NCI-H2081 (cell line): ENCODE results near the gene CACNA2D3.

Source experiments
- DNase-seq, 2 experiments: peaks; one replicate each; lab custom pipeline; 2025; lab: John Stamatoyannopoulos, UW

The CACNA2D3 gene

DNA sequence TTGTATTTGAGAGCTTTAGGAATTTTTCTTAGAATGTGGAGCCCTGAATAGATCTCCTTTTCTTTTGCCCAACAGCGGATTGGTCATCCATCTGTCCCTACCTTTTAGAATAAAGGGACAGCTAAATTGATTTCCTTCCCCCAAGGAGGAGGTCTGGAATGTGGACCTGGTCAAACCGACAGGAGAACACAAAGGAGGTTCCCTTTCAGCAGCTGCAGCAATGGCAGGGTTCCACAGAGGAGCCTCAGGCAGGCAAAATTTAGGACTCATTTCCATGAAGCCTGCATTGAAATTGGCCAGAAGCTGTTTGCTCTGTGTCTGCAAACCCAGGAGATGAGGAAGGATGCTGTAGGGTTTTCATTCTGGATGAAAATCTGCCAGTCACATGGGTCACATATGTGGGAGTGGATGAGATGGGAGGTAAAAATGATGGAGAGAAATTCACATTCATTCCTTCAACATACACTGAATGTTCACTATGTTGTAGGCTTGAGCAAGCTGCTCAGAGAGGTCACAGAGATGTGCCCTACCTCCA, 728.2 kb downstream of the CACNA2D3 start:
- DNase-seq: no peak

- DNase-seq: peak; percentile 52 to 54
Observed at GRCh38 chr3:54853573-54854404, 731.4 kb downstream of the CACNA2D3 start.

DNA sequence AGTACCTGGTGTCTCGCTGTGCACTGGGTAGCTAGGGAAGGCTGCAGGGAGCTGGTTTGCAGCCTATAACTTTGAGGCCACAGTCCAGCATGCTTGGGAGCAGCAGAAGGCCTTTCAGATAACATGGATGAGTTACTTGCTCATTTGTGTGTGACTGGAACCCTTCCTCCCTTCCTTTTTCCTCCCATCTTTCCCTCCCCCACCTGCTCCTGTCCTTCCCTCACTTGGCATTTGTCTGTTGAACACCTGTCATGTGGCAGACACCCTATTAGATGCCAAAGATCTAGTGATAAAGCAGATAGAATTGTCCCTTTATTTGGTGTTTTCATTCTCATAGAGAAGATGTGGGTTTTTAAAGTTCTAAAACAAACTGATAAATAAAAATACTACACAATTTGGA, 733.9 kb downstream of the CACNA2D3 start:
- DNase-seq: no peak

- no peak for DNase-seq
Observed at GRCh38 chr3:54857343-54857742, 735.0 kb downstream of the CACNA2D3 start.

DNA sequence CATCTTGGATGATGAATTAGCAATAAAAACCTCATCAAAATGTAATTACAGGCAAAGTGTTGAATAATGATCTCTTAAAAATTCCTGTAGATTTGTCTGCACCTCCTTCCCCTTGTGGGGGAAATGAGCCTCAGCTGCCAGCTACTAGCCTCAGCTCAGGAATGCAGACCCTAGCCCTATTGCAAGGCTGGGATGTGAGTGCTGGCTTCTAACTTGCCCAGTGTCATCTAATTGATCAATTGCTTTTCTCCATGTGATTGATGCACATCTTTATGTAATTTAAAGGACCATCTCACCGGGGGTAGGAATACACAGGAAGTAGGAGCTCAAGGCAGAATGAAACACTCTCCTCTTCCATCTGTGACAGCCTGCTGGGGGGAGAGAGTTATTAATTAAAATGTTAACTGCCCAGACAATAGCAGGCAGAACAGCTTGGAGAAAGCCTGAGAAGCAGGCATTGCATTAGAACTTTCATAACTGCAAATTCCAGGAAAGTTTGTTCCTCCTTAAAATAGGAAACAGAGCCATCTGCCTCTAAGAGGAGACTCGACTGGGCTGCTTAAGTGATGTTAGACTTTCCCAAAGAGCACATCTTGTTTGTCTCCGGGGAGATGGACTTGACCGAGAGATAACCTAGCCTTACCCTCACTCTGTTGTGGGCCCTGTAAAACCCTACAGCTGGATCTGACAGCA, 735.9 kb downstream of the CACNA2D3 start:
- DNase-seq: no peak

DNA sequence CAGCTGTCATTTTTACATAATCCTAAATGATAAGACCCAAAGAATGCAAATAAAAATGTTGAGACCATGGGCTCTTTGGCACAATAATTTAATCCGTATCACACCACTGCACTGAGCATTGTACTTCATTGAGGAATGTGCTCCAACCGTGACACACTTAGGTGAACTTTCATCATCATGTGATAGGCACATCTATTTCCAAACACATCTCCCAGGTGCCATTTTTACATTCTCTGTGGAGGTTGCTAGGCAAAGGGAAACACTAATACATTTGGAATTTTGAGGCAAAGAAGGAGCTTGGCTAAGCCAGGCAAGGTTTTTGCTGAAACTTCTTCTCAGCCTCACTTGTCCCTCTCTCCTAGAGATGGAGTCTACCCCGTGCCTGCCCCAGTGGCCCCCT, 736.8 kb downstream of the CACNA2D3 start:
- no peak for DNase-seq

DNA sequence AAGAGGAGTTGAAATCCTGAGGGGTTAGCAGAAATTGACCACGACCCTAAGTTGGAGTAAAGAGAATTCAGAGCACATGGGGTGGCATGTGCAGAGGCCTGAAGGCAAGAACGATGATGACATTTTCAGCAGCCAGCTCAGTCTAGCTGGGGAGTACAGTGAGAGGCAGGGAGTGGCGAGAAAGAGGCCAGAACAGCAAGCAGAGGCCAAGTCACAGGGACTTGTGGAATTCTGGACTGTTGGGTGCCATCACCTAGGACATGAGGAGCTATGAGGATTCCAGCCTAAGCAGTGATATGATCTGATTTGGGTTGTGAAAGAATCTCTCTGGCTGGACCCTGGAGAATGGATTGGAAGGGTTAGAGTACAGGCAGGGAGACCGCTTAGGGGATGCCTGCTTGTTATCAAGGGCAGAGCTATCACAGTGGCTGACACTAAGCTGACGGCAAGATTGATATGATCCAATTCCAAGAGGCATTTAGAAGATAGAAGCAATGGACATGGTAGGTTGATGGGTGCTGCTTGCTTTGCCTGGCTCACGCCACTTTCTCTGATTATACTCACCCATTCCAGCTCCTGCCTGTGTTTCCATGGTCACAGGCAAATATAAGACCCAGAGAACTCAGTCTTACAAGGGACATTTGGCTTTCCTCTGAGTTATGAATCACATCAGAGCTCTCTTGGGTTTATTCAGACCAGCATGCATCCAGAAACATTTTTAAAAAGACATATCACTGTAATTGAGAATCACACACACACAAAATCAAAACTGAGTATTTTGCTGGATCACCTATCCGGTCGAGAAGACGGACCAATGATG, 739.1 kb downstream of the CACNA2D3 start:
- DNase-seq: no peak

- DNase-seq: no peak
Observed at GRCh38 chr3:54862526-54862925, 740.2 kb downstream of the CACNA2D3 start.

DNA sequence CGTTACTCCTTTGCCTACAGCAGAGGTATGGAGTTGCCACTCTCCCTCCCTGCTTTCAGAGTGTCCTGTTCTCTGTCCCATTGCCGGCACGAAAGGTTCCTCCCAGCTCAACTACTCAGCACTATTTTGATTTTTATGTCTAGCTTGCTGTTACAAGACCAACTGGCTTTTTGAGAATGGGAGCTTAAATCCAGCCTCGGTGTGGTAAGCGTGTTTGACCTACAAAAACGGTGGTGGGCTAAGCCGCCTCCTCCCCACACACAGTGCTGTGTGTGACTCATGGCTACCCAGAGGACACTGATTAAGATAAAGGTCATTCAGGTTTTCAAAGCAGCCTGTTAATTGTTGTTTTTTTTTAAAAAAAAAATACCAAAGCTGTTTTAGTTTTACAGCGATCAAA, 741.0 kb downstream of the CACNA2D3 start:
- no peak for DNase-seq

- no peak for DNase-seq
Observed at GRCh38 chr3:54863786-54864185, 741.4 kb downstream of the CACNA2D3 start.

DNA sequence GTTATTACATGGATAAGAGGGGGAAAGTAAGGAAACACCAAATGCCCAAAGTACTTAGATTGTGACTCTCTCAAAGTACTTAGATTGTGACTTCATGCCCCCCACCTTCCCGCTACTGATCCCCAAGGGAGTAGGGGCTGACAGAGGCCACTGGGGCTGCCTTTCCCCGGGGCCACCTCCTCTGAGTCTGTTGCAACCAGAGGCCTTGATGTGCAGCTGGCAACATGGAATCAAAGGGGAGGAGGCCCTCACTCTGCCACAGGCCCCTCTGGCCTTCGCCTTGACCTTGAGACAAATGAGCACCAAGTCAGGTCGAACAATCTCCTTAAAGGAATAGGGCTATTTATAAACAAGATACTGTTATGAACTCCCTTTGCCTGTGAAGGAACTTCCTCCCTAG, 743.0 kb downstream of the CACNA2D3 start:
- DNase-seq: no peak

DNA sequence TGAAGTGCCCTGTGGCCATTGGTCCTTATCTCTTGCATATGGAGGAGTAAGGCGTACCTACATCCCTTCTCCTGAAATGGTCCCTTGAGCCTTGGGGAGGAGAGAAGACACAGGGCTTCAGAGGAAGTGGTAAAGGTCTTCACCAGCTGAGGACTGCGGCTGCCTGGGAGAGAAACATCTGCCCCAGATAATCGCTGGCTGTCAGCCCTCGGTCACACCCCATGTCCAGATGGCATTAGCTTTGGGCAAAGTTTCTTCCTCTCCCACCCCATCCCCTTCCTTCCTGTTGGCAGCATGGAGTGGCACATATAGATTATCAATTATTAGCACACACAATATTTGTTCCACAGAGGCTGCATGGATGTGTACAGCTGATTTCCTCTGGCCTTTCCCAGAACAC, 743.9 kb downstream of the CACNA2D3 start:
- DNase-seq: no peak

DNA sequence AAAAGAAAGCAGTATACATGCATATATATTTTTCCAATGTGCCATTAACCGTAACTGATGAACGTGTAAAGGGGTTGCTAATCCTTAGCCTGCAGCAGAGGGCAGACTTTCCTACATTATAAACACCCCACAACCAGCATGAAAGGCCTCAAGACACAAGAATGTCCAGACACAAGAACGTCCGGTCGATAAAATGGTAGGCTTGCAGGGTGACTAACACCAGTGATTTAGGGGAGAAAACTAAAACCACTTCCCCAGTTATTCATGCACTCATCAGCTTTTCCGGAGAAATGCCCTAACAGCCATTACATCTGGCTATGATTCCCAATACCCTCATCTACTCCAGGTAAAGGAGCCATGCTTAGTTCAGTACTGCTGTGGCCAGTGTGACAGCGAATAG, 748.1 kb downstream of the CACNA2D3 start:
- DNase-seq: no peak

GRCh38 chr3:54871867-54872266, 749.5 kb downstream of the CACNA2D3 start:
- no peak for DNase-seq

DNA sequence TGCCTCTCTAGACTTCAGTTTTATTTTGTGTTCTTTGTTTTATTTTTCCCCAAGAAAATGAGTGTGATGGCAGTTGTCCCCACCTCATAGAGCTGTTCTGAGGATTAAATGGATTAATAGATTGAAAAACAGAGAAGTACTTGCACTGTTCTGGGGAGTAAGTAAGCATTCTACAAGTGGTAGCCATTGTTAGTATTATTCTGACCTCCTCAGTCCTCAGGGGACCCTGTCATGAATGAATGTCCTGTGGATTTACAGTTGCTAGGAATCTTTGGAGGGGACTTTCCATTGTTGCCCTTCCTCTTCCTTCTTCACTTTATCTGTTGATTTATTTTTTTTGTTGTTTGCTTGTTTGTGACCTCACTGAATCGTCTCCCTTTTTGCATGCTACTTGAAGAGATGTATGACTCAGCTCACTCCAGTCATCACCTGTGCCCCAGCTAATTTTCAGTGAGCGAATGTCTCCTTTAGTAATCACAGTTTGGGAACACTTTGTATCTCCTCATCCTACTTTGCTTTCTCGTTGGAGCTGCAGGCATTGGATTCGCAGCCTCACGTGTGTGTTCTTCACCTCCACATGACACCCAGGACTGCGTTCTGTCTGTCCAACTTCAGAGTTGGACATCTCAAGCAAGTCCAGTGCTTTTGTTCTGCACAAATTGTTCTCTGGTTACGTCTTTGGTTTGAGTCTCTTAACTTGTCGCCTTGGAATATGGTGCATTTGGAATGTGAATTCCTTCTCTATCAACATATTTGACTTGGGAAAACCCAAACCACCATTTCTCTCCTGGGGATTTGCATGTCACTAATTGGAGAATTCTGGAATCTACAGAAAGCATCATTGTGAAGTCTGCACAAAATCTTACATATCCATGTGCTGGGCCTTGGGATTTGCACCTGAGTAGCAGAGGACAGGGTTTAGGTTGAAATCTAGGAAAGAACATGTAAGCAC, 751.0 kb downstream of the CACNA2D3 start:
- no peak for DNase-seq

DNA sequence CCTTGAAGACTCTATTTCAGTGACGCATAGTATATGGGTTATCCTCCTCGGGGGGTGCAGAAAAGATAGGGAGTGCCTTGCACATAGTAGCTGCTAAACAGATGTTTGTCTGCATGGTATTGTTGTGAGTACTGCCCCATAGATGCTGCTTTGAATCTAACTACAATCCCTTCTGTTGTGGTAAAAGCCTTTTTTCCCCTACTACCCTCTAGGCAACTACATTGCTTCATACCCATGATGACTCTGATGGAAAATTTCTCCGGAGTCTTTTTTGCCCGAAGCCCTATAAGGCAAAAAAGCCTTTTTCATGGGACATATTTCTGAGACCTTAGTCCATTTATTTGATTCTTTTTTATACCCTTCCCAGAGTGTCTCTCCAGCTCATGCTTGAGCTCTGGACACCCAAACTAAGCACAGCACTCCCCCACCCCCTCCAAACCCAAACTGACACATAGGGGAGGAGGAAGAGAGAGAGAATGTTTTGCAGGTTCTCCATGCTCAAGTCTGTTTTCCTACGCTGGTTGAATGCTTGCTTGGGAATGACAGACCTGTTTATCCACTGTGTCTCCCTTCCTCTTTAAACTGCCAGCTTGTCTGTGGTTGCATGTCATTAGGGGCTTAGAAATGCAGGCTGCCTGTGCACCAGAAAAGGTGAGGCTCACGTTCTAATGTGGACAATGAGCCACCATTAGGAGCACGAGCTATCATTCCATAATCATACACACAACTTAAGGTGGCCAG, 752.6 kb downstream of the CACNA2D3 start:
- no peak for DNase-seq

- DNase-seq: no peak
Observed at GRCh38 chr3:54875596-54876268, 753.4 kb downstream of the CACNA2D3 start.

GRCh38 chr3:54876694-54877093, 754.3 kb downstream of the CACNA2D3 start:
- DNase-seq: no peak

- DNase-seq: no peak
Observed at GRCh38 chr3:54877730-54878129, 755.4 kb downstream of the CACNA2D3 start.

DNA sequence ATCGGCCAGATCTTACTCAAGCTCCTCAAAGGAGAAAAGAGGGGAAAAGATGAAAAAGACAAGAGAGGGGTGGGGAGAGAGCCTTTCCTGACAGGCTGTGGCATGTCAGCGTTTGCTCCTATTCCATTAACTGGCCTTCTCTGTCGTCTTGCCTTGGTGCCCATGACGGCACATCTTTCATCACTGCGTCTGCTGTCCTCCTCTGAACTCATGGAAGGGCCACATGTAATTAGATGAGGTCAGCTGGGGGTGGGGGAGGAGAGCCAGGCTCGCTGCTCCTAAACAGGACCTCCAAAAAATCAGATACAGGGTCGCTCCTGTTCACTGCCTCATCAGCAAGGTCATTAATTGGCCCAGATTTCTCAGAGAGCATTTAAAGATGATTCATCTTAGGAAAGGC, 755.8 kb downstream of the CACNA2D3 start:
- no peak for DNase-seq
